Stomach smooth muscle (tissue), 2 donors: Measurements from ENCODE around the gene MYZAP.

Experiments
- H3K27ac ChIP-seq: one replicate; pipeline ENCODE4 v1.7.0; 2013; ENCODE audit warnings: mild to moderate bottlenecking, low read length, inconsistent platforms
- H3K27me3 ChIP-seq, 2 donors: one replicate each; pipeline ENCODE4 v1.7.0; 2013; ENCODE audit warnings: low read length in 2 of 2; ENCODE audit not compliant: insufficient read depth in 2 of 2, control insufficient read depth in 1 of 2
- H3K36me3 ChIP-seq, 2 donors: one replicate each; pipeline ENCODE4 v1.7.0; 2013; ENCODE audit warnings: low read length in 2 of 2; ENCODE audit not compliant: control insufficient read depth in 2 of 2, insufficient read depth in 2 of 2
- H3K4me1 ChIP-seq: one replicate; pipeline ENCODE4 v1.7.0; 2013; ENCODE audit warnings: low read length; ENCODE audit not compliant: control insufficient read depth, insufficient read depth
- H3K4me3 ChIP-seq, 2 donors: one replicate each; pipeline ENCODE4 v1.7.0; 2013; ENCODE audit warnings: low read length in 2 of 2
- H3K9ac ChIP-seq, 2 donors: one replicate each; pipeline ENCODE4 v1.7.0; 2013; ENCODE audit warnings: low read length in 2 of 2, mild to moderate bottlenecking in 1 of 2
- H3K9me3 ChIP-seq, 2 donors: one replicate each; pipeline ENCODE4 v1.7.0; 2013; ENCODE audit warnings: low read length in 2 of 2; ENCODE audit not compliant: control insufficient read depth in 2 of 2
- donor health status: healthy.
- donor health status: Pancreatic carcinoma.

MYZAP gene

DNA sequence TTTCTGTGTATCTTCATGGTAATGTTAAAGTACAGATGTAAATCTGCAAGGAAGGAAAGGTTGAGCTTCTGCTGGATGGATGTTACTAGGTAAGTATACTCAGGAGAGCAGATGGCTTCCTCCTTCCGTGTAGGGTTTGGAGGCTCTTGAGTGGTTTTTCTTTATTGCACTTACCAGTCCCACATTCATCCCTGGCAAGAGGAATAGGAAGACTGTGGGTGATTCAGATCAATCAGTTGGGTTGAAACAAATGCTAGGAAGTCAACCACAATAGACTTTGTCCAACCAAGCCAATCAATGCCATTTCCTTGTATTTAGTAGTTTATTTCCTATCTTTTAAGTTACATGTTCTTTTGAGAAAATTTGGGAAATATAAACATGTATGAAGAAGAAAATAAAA lies 26.6 kb downstream of the MYZAP start:
- Histone ChIP-seq H3K9ac (no peak overlapping the region), H3K36me3 (peaks cover 2 to 12% of the 10 kb centered on the region in 2 donors), H3K27ac (no peak overlapping the region), H3K4me3 (no peak overlapping the region), H3K9me3 (no peaks in the 10 kb centered on the region), H3K4me1 (no peaks in the 10 kb centered on the region), H3K27me3 (no peaks in the 10 kb centered on the region)

DNA sequence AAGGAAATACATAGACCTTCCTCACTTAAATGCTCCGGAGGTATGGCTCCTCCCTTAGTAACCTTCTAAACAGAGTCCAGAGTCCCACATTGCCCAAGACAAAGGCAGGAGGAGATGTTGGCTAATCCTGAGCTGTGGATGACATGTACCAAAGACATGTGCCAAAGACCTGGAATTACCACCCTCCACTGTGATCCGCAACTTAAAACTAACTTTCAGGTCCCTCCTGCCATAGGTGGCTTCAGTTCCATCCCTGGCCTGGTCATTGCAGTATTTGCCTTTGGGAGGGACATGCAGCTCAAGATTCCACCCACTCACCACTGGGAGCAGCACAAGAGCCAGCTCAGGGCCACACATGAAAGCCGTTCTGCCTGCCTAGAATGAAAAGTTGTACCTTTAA lies 28.0 kb downstream of the MYZAP start:
- no peak overlapping the region for H3K27ac ChIP-seq
- H3K27me3 ChIP-seq = no peaks in the 10 kb centered on the region
- H3K9ac ChIP-seq = no peak overlapping the region
- no peaks in the 10 kb centered on the region for H3K9me3 ChIP-seq
- no peak overlapping the region for H3K4me3 ChIP-seq
- peaks cover 2 to 14% of the 10 kb centered on the region in 2 donors for H3K36me3 ChIP-seq
- no peaks in the 10 kb centered on the region for H3K4me1 ChIP-seq

DNA sequence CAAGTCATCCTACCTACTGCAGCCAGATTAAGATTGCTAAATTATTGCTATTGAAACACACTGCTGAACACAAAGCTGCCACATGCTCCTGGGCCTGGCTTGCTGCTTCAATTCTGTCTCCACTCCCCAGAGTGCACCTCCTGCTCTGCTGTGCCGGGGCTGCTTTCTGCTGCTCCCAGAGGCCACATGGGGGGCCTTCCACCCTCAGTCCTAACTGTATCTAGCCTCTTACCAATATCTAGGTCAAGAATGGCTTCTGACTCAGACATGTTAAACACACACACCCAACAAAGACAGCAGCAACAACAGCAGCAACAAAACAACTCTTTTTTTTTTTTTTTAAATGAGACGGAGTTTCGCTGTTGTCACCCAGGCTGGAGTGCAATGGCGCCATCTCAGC lies 33.0 kb downstream of the MYZAP start:
- Histone ChIP-seq H3K4me1 (peaks cover 5% of the 10 kb centered on the region), H3K36me3 (peaks cover 0 to 10% of the 10 kb centered on the region in 2 donors), H3K4me3 (no peak overlapping the region), H3K27me3 (no peaks in the 10 kb centered on the region), H3K27ac (no peak overlapping the region), H3K9ac (no peak overlapping the region), H3K9me3 (no peaks in the 10 kb centered on the region)

DNA sequence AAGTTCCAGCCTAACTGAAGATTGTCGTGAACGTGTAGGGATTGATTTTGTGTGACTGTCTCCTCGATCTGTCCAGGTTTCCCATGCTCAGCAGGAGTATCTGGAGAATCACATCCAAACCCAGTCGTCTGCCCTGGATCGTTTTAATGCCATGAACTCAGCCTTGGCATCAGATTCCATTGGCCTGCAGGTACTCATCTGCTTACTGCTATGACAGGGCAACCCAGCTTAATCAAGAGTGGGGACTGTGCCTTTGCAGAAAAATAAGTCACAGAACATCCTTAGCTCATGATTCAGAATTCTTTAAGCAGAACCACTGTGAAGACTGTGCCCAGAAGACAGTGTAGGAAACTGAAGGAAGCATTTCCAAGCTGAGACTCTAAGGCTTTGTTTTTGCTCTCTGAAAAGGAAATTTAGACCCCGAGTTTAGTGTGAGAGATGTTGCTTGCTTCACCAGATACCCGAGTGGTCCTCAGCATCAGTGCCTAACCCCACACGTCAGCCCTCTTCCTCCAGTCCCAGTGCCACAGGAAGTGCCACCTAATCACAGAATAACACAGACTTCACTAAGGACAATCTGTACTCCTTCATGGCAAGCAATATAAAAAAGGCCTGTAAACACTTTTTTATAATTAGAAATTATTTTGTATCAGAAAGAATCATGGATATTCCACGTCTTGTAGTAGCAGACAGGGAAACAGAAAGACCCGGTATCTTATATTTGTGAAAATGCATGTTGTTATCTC lies 34.2 kb downstream of the MYZAP start:
- Histone ChIP-seq H3K9ac (no peak overlapping the region), H3K36me3 (peaks cover 0 to 15% of the 10 kb centered on the region in 2 donors), H3K4me3 (no peak overlapping the region), H3K9me3 (no peaks in the 10 kb centered on the region), H3K27me3 (no peaks in the 10 kb centered on the region), H3K4me1 (peaks cover 5% of the 10 kb centered on the region), H3K27ac (no peak overlapping the region)

DNA sequence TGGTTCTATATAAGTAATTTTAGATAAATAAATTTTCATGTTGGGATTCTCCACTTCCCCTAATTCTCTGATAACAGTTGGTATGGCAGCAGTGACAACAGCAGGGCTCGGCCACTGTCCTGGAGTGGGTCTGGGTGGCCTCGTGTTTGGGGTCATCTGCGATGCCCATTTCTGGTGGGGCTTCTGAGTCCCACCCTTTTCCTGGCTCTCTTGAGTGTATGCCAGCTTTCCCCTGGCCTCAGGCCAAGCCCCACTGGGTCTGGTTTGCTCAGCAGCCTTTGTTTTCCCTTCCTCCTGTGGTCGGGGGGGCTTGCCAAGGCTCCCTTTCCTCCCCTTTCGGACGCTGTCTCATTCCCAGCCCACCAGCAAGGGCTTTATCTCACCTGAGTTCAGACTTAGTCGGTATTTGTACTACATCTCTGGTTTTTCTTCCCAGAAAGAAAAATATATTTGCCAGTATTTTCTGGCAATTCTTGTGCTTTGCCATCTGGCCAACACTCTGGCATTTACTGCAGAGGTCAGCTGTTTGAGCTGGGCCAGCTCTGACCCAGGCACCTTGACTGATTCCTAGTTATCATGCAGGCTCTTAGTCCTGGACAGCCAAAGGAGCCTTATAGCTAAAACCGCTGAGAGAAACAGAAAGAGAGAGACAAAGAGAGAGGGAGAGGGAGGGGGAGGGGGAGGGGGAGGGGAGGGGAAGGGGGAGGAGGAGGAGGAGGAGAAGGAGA lies 35.2 kb downstream of the MYZAP start:
- H3K9me3 ChIP-seq = no peaks in the 10 kb centered on the region
- no peak overlapping the region for H3K4me3 ChIP-seq
- H3K36me3 ChIP-seq = peaks cover 0 to 21% of the 10 kb centered on the region in 2 donors
- no peaks in the 10 kb centered on the region for H3K27me3 ChIP-seq
- H3K27ac ChIP-seq = no peak overlapping the region
- no peak overlapping the region for H3K9ac ChIP-seq
- H3K4me1 ChIP-seq = peaks cover 5% of the 10 kb centered on the region

DNA sequence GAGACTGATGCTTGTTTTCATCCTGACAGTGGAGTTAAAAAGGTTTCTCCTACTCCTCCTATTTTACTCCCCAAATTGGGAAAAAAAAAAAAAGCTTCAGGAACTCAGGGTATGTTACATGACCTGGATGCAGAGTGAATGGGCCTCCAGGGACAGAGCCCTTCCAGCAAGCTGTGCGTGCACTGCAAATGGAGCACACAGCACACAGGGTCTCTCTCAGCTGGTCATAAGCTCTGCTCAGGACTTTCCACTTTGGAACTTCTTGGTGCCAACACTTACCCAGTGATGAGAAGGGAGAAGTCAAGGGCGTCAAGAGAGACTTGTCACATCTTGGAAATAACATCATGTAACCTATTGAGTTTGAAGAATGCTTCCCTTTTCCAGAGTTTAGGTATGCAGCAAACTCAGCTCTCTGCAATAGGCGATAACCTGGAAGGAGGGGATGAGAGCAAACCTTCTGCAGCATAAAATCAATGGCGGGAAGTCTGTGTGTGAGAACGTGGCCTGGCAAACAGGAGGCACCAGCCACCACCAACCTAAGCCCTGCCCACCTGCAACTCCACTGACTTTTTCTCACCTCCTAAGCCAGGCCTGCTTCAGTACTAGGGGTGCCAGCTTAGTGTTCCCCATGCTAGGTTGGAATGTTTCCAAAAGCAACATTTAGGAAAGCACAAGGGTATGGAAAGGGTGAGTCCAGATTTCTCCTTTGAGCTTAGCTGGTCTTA lies 39.8 kb downstream of the MYZAP start:
- no peaks in the 10 kb centered on the region for H3K9me3 ChIP-seq
- no peaks in the 10 kb centered on the region for H3K27me3 ChIP-seq
- H3K4me1 ChIP-seq = peaks cover 17% of the 10 kb centered on the region
- H3K4me3 ChIP-seq = no peak overlapping the region
- no peak overlapping the region for H3K27ac ChIP-seq
- H3K36me3 ChIP-seq = peaks cover 0 to 27% of the 10 kb centered on the region in 2 donors
- H3K9ac ChIP-seq = no peak overlapping the region

DNA sequence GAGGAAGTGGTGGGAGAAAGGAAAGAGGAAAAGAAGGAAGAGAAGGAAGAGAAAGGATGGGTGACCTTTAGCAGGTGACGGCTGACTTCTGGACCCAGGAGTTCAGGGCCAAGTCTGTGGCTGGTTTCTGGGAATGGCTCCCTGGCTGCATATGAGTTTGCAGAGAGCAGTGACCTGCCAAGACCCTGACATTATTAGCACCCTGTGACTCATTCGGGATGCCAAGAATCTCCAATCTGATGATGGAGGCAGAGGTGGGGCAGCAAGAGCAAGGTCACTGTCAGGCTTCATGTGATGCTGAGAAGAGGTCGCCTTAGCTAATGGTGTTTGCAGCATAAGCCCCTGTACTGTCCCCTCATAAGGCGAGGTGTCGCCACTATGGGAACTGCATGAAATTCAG lies 42.6 kb downstream of the MYZAP start:
- Histone ChIP-seq H3K4me3 (no peak overlapping the region), H3K9ac (no peak overlapping the region), H3K27me3 (no peaks in the 10 kb centered on the region), H3K9me3 (no peaks in the 10 kb centered on the region), H3K36me3 (peaks cover 0 to 33% of the 10 kb centered on the region in 2 donors), H3K27ac (peak overlapping the region; percentile 88), H3K4me1 (peaks cover 12% of the 10 kb centered on the region)

DNA sequence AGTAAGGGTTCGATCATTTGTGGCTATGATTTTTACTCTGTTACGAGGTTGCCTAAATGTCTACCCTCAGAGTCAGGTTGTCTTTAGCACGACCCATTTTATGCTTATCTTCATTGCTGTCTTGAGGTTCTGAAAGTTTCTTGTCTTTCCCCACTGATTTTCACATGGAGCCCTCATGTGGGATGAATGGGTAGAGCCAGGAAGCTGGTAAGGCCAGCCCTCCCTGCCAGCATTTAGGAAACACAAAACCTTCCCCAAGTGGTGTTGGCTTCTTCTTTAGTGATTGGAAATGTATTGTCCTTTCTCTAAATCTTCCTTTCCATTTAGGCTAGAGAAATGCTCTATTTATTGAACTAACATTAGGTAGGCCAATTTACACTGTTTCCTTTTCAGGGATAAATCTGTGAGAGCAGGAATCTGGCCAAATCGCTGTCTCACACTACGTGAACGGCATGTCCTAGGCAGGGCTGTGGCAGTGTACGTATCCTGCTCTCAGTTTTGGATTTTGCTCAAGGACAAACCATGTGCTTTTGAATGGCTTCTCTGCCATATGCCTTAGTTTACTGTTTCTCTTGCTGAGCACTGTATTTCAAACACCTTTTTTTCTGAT lies 43.7 kb downstream of the MYZAP start:
- H3K9ac ChIP-seq = peak overlapping the region; percentile 3 to 47
- peaks cover 12% of the 10 kb centered on the region for H3K4me1 ChIP-seq
- peaks cover 0 to 33% of the 10 kb centered on the region in 2 donors for H3K36me3 ChIP-seq
- H3K4me3 ChIP-seq = no peak overlapping the region
- H3K9me3 ChIP-seq = no peaks in the 10 kb centered on the region
- no peaks in the 10 kb centered on the region for H3K27me3 ChIP-seq
- peak overlapping the region; percentile 88 for H3K27ac ChIP-seq

DNA sequence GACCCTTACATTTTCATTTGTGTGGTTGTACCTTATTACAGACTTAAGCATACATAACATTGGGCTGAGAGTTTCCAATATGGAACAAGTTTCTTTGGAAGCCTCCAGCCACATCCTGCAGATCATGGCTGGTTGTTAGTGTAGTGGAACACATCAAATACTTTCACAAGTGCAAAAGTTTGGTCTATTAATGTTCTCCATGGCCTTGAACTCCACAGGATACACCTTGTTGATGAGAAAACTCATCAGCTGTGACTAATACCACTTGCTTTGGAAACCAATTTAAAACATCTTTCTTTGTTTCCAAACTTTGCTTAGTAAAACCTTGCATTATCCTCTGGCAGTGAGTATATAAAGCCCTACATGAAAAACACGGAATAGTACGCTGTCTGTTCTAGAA lies 46.1 kb downstream of the MYZAP start:
- H3K4me3 ChIP-seq = no peak overlapping the region
- H3K27ac ChIP-seq = no peak overlapping the region
- peaks cover 12% of the 10 kb centered on the region for H3K4me1 ChIP-seq
- no peak overlapping the region for H3K9ac ChIP-seq
- no peaks in the 10 kb centered on the region for H3K9me3 ChIP-seq
- H3K27me3 ChIP-seq = no peaks in the 10 kb centered on the region
- H3K36me3 ChIP-seq = peaks cover 2 to 22% of the 10 kb centered on the region in 2 donors

DNA sequence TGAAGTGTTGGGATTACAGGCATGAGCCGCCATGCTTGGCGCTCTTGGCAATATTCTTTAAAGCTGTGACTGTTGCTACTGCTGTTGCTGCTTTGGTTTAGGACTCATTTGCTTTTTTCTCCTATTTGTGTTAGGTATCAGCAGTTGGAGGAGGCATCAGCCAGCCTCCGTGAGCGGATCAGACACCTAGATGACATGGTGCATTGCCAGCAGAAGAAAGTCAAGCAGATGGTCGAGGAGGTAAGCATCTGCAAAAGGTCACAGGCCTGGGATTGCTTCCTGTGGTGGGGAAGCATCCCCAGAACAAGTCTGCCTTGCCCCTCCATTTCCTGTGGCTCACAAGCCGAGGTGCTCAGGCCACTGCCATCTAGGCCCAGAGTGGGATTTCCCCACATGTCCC lies 47.6 kb downstream of the MYZAP start:
- H3K9ac ChIP-seq = no peak overlapping the region
- peaks cover 10% of the 10 kb centered on the region for H3K4me1 ChIP-seq
- H3K36me3 ChIP-seq = peaks cover 2 to 16% of the 10 kb centered on the region in 2 donors
- no peaks in the 10 kb centered on the region for H3K9me3 ChIP-seq
- no peaks in the 10 kb centered on the region for H3K27me3 ChIP-seq
- no peak overlapping the region for H3K27ac ChIP-seq
- no peak overlapping the region for H3K4me3 ChIP-seq
